OCI-LY7 (cell line): ENCODE results near the gene ZNF708. TPM values are rescaled to one million over a fixed set of nuclear protein-coding genes. Genes with fewer than 3 reads are reported as not detected.

Experiments used
- BruUV-seq: library from RNA; stranded (reverse); fragments of 400-500 nt; replicated peaks from 2 replicates; lab custom pipeline; 2021; lab: Mats Ljungman, UMichigan
- CTCF ChIA-PET: fragments of 300-600 bp; sonication (Branson Sonifier 250); formaldehyde crosslinking; loops from one replicate; lab custom pipeline; 2022; ENCODE audit warnings: antibody characterized with exemption; ENCODE audit not compliant: unreplicated experiment; lab: Charles Lee
- POLR2A ChIA-PET: fragments of 300-600 bp; sonication (Branson Sonifier 250); formaldehyde crosslinking; loops from one replicate; lab custom pipeline; 2022; ENCODE audit warnings: antibody characterized with exemption; lab: Charles Lee
- DNase-seq: peaks from one replicate; pipeline ENCODE4 v3.0.0-alpha.2; 2015; ENCODE audit warnings: low spot score
- H2AFZ ChIP-seq: fragments of 200-600 bp; sonication (generic), shearing (Covaris generic); 2 replicates; pipeline ENCODE4 v1.6.1; 2014; ENCODE audit warnings: mild to moderate bottlenecking, antibody characterized with exemption, low read length, moderate library complexity
- H3K27ac ChIP-seq: fragments of 200-600 bp; sonication (generic); 2 replicates; pipeline ENCODE4 v1.5.1; 2014; ENCODE audit warnings: mixed run types, low read depth, mild to moderate bottlenecking, moderate library complexity, low read length, inconsistent platforms; ENCODE audit not compliant: poor library complexity, severe bottlenecking
- H3K36me3 ChIP-seq: fragments of 200-600 bp; sonication (generic); 2 replicates; pipeline ENCODE4 v1.6.1; 2014; ENCODE audit warnings: mild to moderate bottlenecking, antibody characterized with exemption, low read length, moderate library complexity, mixed read lengths; ENCODE audit not compliant: insufficient read depth
- H3K4me1 ChIP-seq: fragments of 200-600 bp; sonication (generic); 2 replicates; pipeline ENCODE4 v1.5.1; 2014; ENCODE audit warnings: mild to moderate bottlenecking, low read length; ENCODE audit not compliant: insufficient read depth, poor library complexity, severe bottlenecking
- H3K4me2 ChIP-seq: fragments of 200-600 bp; sonication (generic); 2 replicates; pipeline ENCODE4 v1.6.1; 2014; ENCODE audit warnings: mild to moderate bottlenecking, low read length
- H3K4me3 ChIP-seq: fragments of 200-600 bp; sonication (generic); 2 replicates; pipeline ENCODE4 v1.5.1; 2014; ENCODE audit warnings: mild to moderate bottlenecking, low read depth, low read length; ENCODE audit not compliant: poor library complexity, severe bottlenecking
- H3K79me2 ChIP-seq: fragments of 200-600 bp; sonication (generic); 2 replicates; pipeline ENCODE4 v1.6.1; 2016; ENCODE audit warnings: low read depth, mild to moderate bottlenecking, low read length, moderate library complexity, mixed read lengths; ENCODE audit not compliant: insufficient read depth
- H3K9me2 ChIP-seq: fragments of 200-600 bp; sonication (generic); 2 replicates; pipeline ENCODE4 v1.6.1; 2016; ENCODE audit warnings: mild to moderate bottlenecking, low read length, mixed read lengths; ENCODE audit not compliant: insufficient read depth
- H3K9me3 ChIP-seq: fragments of 200-600 bp; sonication (generic); 2 replicates; pipeline ENCODE4 v1.6.1; 2014; ENCODE audit warnings: mild to moderate bottlenecking, mixed run types, low read length, mixed read lengths
- H4K20me1 ChIP-seq: fragments of 200-600 bp; sonication (generic); 2 replicates; pipeline ENCODE4 v1.6.1; 2014; ENCODE audit warnings: mild to moderate bottlenecking, antibody characterized with exemption, low read length, moderate library complexity, mixed read lengths; ENCODE audit not compliant: insufficient read depth
- EZH2phosphoT487 ChIP-seq: fragments of 200-600 bp; sonication (generic); IDR thresholded peaks from 2 replicates; pipeline ENCODE4 v1.6.1; 2018; ENCODE audit warnings: low read depth, borderline replicate concordance, mild to moderate bottlenecking, mixed run types, antibody characterized with exemption, low read length, moderate library complexity, mixed read lengths
- intact Hi-C: fragments of 100-400 bp; cut with micrococcal nuclease; formaldehyde crosslinking; loops from one replicate; pipeline ENCODE4 v1.10.0; 2022; ENCODE audit not compliant: unreplicated experiment
- total RNA-seq, 2 experiments: library from RNA; depleted of rRNA in 1 of 2; stranded (reverse); fragments of >200 nt in 1 of 2; shearing (Covaris generic) in 1 of 2; gene quantifications; 2 replicates each; pipeline ENCODE4 v1.2.3, GENCODE V29; 2014 to 2022
- TF ChIP-seq, protein P1 (sequence below): fragments of 200-600 bp; sonication (generic); conservative IDR thresholded peaks from 2 replicates; pipeline ENCODE4 v1.5.1; 2014; ENCODE audit warnings: mild to moderate bottlenecking, antibody characterized with exemption, low read length, moderate library complexity, mixed read lengths

The ZNF708 gene
- total RNA-seq, 2 experiments from 2014 or later: 19.3 to 26.5 TPM

DNA sequence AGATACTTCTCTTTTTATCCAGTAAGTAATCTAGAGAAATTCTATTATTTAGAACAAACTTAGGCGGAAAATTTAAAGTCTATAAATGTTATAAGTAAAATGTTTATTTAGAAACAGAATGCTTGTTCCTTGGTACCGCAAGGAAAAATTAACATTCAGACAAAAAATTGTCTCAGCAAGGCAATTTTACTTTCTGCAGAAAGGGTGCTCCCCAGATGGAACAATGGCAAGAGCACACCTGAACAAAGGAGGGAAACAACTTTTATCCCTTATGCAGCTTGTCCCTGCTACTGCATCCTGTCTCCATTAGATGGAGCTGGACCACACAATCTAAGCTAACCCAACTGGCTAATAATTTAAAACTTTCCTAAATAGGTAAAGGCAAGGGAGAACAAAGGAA, 6.5 kb upstream of the ZNF708 start:
- H3K36me3 ChIP-seq: no peaks in the 10 kb centered on the region
- no peak overlapping the region for H3K4me3 ChIP-seq
- ChIA-PET CTCF (no interaction called here), POLR2A (no interaction called here)
- DNase-seq: peak; percentile 17
- no peak overlapping the region for H2AFZ ChIP-seq
- intact Hi-C loops: no loop called here
- no peaks in the 10 kb centered on the region for H3K4me1 ChIP-seq
- no peak overlapping the region for H3K27ac ChIP-seq
- H3K79me2 ChIP-seq: no peaks in the 10 kb centered on the region
- no peaks in the 10 kb centered on the region for H4K20me1 ChIP-seq
- no peak overlapping the region for H3K4me2 ChIP-seq
- TF ChIP-seq EZH2phosphoT487: no peak
- TF ChIP-seq, protein P1, sequence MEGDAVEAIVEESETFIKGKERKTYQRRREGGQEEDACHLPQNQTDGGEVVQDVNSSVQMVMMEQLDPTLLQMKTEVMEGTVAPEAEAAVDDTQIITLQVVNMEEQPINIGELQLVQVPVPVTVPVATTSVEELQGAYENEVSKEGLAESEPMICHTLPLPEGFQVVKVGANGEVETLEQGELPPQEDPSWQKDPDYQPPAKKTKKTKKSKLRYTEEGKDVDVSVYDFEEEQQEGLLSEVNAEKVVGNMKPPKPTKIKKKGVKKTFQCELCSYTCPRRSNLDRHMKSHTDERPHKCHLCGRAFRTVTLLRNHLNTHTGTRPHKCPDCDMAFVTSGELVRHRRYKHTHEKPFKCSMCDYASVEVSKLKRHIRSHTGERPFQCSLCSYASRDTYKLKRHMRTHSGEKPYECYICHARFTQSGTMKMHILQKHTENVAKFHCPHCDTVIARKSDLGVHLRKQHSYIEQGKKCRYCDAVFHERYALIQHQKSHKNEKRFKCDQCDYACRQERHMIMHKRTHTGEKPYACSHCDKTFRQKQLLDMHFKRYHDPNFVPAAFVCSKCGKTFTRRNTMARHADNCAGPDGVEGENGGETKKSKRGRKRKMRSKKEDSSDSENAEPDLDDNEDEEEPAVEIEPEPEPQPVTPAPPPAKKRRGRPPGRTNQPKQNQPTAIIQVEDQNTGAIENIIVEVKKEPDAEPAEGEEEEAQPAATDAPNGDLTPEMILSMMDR: no peak
- BruUV-seq: no TSS peak
- no peaks in the 10 kb centered on the region for H3K9me2 ChIP-seq
- peaks cover 47% of the 10 kb centered on the region for H3K9me3 ChIP-seq

DNA sequence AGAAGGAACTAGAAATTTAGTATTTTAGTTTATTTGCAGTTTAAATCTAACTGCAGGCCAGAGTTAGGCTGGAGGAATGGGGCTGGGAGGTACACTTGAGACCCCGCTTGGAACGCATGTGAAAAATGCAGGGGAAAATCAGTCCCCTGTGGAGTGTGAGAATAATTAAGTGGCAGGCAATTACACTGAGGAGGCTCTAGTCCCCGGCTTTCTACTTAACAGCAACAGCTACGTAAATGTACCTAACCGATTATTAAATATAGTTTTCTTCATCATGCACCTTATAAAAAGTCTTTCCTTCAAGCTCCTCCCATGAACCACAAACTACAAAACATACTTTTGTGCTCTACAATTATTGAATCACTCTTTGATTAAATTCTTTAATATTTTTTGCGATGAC, 804 bp downstream of the ZNF708 start:
- Histone ChIP-seq H3K36me3 (peaks cover 37% of the 10 kb centered on the region), H3K4me2 (peak overlapping the region; percentile 89), H2AFZ (peak overlapping the region; percentile 93; the same call in 1 of the 2 replicates), H3K4me3 (peak overlapping the region; percentile 94), H3K9me2 (no peaks in the 10 kb centered on the region), H3K9me3 (peaks cover 26% of the 10 kb centered on the region), H3K4me1 (peaks cover 8% of the 10 kb centered on the region), H4K20me1 (no peaks in the 10 kb centered on the region), H3K79me2 (peaks cover 48% of the 10 kb centered on the region), H3K27ac (peak overlapping the region; percentile 78)
- CTCF ChIA-PET: no interaction called here
- no TSS peak for BruUV-seq
- peak; percentile 44 for DNase-seq
- TF ChIP-seq, protein P1: no peak
- no peak for TF ChIP-seq EZH2phosphoT487
- POLR2A ChIA-PET: interaction anchor here (0.6 to 3.0 kb wide), 10 partner anchors 10 to 1752 kb away, joined by 3 to 14 read pairs (median 4); partner anchors contain the start of genes ZNF43, ZNF431 and ZNF738
- intact Hi-C loops: loop anchor here (2.0 to 10.0 kb wide), 3 partner anchors 30 to 554 kb away; partner anchors contain the start of genes ZNF493, ZNF66 and ZNF738

DNA sequence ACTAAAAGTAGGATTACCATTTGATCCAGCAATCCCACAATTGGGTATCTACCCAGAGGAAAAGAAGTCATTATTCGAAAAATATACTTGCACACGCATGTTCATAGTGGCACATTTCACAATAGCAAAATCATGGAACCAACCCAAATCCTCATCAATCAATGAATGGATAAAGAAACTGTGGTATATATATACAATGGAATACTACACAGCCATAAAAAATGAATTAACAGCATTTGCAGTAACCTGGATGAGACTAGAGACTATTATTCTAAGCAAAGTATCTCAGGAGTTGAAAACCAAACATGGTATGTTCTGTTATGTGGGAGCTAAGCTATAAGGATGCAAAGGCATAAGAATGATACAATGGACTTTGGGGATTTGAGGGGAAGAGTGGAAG, 3.0 kb downstream of the ZNF708 start:
- no peaks in the 10 kb centered on the region for H3K9me2 ChIP-seq
- intact Hi-C loops: loop anchor here (5.0 to 10.0 kb wide), 2 partner anchors 71 to 551 kb away; partner anchors contain the start of genes ZNF493 and ZNF66
- TF ChIP-seq EZH2phosphoT487: no peak
- TF ChIP-seq, protein P1: no peak
- ChIA-PET POLR2A (no interaction called here), CTCF (no interaction called here)
- H3K4me2 ChIP-seq: no peak overlapping the region
- H3K79me2 ChIP-seq: peaks cover 68% of the 10 kb centered on the region
- H2AFZ ChIP-seq: no peak overlapping the region
- peaks cover 8% of the 10 kb centered on the region for H3K4me1 ChIP-seq
- BruUV-seq: no TSS peak
- DNase-seq: no peak
- peaks cover 19% of the 10 kb centered on the region; the same call in 1 of the 2 replicates for H3K9me3 ChIP-seq
- no peak overlapping the region for H3K27ac ChIP-seq
- no peaks in the 10 kb centered on the region for H4K20me1 ChIP-seq
- H3K4me3 ChIP-seq: no peak overlapping the region
- H3K36me3 ChIP-seq: peaks cover 47% of the 10 kb centered on the region
